ENCODE data around the gene CDH2.

The CDH2 gene

GRCh38 chr18:28201056-28201455 is 24.1 kb upstream of the CDH2 start:
- Histone ChIP-seq H3K4me1 (no peaks in the 10 kb centered on the region), H3K36me3 (no peaks in the 10 kb centered on the region), H3K9me3 (no peaks in the 10 kb centered on the region), H3K4me3 (ENCODE audit: low read depth, low read length) (no peak overlapping the region), H3K27me3 (no peaks in the 10 kb centered on the region)
- no peak for DNase-seq
- no peak for TF ChIP-seq CTCF (IDR thresholded peaks at IDR 0.05; ENCODE audit: low read depth, low read length)

- no peaks in the 10 kb centered on the region for H3K27me3 ChIP-seq
- no peak for DNase-seq
These were observed 21.7 kb upstream of the CDH2 start for GRCh38 chr18:28198620-28199019.

GRCh38 chr18:28193177-28193778 is 16.3 kb upstream of the CDH2 start:
- Histone ChIP-seq H3K36me3 (no peaks in the 10 kb centered on the region), H3K4me3 (ENCODE audit: low read depth, low read length) (no peak overlapping the region), H3K27me3 (no peaks in the 10 kb centered on the region), H3K9me3 (no peaks in the 10 kb centered on the region), H3K4me1 (no peaks in the 10 kb centered on the region)
- no peak for DNase-seq
- TF ChIP-seq CTCF (IDR thresholded peaks at IDR 0.05; ENCODE audit: low read depth, low read length), result no peak

More at GRCh38 chr18:28198620-28199019, 21.7 kb upstream of the CDH2 start:
- no peaks in the 10 kb centered on the region for H3K36me3 ChIP-seq
- TF ChIP-seq CTCF (IDR thresholded peaks at IDR 0.05; ENCODE audit: low read depth, low read length), result no peak
- no peaks in the 10 kb centered on the region for H3K9me3 ChIP-seq
- no peaks in the 10 kb centered on the region for H3K4me1 ChIP-seq
- H3K4me3 ChIP-seq (ENCODE audit: low read depth, low read length), result no peak overlapping the region

GRCh38 chr18:28189400-28190239 is 12.7 kb upstream of the CDH2 start:
- no peak overlapping the region for H3K4me3 ChIP-seq (ENCODE audit: low read depth, low read length)
- no peaks in the 10 kb centered on the region for H3K4me1 ChIP-seq
- peak; percentile 15 for DNase-seq
- no peaks in the 10 kb centered on the region for H3K27me3 ChIP-seq
- peak; percentile 54 for TF ChIP-seq CTCF (IDR thresholded peaks at IDR 0.05; ENCODE audit: low read depth, low read length)
- H3K9me3 ChIP-seq, result no peaks in the 10 kb centered on the region
- H3K36me3 ChIP-seq, result no peaks in the 10 kb centered on the region

- H3K36me3 ChIP-seq, result no peaks in the 10 kb centered on the region
- H3K27me3 ChIP-seq, result no peaks in the 10 kb centered on the region
- no peak for TF ChIP-seq CTCF (IDR thresholded peaks at IDR 0.05; ENCODE audit: low read depth, low read length)
- DNase-seq, result no peak
- no peaks in the 10 kb centered on the region for H3K4me1 ChIP-seq
- no peak overlapping the region for H3K4me3 ChIP-seq (ENCODE audit: low read depth, low read length)
- H3K9me3 ChIP-seq, result no peaks in the 10 kb centered on the region
These were observed 8.2 kb upstream of the CDH2 start for GRCh38 chr18:28185121-28185520.
